ENCODE data around the gene DDA1.
"Not testable (repeated sequence)": the region's sequence is repeated elsewhere in the genome, so short reads cannot be mapped to it uniquely, and the experiment has no call there.

DDA1 gene

DNA sequence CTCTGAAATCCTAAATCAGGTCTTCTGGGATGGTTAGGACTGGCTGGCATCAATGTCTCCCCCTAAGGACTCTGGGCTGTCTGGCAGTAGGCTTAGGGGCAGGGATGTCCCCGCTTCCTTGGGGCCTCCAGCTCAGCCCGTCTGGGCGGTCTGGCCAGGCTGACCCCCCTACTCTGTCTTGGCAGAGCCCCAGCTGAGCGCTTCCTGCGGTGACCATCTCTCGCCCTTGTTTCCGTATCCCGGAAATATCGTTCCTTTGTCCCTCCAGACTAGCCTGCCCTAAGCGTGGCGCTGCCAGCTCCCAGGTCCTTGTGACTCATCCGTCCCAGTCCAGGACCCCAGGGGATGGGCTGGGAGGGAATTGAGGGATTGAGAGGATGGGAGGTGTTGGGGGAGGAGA lies 39.3 kb downstream of the DDA1 start:
- DNase-seq: peak; percentile 83

- peak; percentile 33 for DNase-seq
Observed at GRCh38 chr19:17351815-17352435, 42.6 kb downstream of the DDA1 start.

DNA sequence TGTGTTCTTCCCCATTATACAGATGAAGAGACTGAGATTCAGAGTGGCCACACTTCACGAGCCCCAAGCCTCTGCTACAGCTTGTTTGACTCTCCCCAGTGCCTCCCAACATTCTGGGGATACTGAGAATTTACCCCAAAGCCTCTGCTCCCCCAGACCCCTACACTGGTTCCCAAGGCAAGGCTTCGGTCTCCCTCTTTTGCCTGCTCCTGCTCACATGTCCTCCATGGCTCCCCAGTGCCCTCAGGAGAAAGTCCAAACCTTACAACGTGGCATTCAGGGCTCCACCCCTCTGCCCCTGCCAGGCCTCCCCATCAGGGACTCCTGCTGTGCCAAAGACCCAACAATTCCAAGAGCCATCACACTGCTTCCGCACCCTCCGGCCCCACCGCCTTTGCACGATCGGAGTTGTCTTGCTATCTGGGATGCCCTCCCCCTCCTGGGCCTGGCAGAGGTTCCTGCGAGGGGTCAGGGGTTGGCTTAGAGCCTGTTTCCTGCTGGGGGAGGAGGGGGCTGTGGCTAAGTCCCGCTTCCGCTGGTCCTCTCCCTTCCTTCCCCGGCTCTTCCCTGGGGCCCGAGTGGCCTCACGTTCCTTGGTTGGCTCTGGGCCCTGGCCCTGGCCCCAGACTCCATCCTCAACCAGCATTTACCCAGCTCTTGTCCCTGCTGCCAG lies 43.4 kb downstream of the DDA1 start:
- DNase-seq: peak; percentile 52

DNA sequence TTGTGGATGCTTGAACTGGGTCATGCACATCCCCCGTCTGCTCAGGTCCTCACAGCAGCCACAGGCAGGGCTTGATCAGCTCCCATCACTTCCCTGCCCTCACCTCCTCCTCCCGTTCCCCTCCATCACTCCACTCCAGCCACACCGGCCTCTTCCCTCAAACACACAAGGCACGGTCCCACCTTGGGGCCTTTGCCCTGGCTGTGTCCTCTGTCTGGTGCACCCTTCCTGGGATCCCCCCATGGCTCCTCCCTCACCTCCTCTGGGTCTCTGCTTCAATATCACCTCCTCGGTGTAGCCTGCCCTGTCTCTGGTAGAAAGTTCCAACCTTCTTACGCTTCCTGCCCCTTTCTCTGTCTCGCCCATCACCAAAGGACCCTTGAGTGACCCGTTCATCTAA lies 44.0 kb downstream of the DDA1 start:
- DNase-seq: peak; percentile 28

DNA sequence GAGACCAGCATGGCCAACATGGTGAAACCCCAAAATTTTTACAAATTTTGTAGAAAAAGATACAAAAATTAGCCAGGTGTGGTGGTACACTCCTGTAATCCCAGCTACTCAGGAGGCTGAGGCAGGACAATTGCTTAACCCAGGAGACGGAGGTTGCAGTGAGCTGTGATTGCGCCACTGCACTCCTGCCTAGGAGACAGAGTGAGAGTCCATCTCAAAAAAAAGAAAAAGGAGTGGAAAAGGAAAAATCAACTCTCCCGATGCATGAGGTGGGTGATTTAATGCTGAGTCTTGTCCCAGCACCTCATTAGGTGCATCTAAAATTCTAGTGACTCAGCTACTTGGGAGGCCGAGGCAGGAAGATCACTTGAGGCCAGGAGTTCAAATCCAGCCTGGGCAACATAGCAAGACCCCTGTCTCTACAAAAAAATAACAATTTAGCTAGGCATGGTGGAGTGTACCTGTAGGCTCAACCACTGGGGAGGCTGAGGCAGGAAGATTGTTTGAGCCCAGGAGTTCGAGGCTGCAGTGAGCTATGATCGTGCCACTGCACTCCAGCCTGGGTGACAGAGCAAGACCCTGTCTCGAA lies 47.8 kb downstream of the DDA1 start:
- DNase-seq: no peak

- DNase-seq: no peak
Observed at GRCh38 chr19:17357724-17358123, 48.4 kb downstream of the DDA1 start.

DNA sequence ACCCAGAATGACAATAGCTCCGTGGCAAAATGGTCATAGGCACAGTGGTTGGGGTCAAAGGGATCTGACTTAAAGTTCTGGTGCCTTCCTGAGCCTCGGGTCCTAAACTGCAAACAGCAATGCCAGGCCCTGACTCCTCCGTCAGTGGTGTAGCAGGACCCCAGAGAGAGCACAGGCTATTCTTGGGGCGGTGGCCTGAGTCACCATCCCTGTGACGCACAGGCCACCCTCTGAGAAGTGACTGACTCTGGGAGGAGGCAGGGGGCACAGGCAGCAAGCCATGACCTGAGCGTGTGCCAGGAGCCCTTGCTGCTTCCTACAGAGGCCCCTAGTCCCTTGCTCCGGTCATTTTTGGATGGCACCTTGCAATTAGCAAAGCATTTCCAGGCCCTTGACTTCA lies 49.0 kb downstream of the DDA1 start:
- no peak for DNase-seq

GRCh38 chr19:17359905-17360800 lies 50.8 kb downstream of the DDA1 start:
- no peak for DNase-seq

DNA sequence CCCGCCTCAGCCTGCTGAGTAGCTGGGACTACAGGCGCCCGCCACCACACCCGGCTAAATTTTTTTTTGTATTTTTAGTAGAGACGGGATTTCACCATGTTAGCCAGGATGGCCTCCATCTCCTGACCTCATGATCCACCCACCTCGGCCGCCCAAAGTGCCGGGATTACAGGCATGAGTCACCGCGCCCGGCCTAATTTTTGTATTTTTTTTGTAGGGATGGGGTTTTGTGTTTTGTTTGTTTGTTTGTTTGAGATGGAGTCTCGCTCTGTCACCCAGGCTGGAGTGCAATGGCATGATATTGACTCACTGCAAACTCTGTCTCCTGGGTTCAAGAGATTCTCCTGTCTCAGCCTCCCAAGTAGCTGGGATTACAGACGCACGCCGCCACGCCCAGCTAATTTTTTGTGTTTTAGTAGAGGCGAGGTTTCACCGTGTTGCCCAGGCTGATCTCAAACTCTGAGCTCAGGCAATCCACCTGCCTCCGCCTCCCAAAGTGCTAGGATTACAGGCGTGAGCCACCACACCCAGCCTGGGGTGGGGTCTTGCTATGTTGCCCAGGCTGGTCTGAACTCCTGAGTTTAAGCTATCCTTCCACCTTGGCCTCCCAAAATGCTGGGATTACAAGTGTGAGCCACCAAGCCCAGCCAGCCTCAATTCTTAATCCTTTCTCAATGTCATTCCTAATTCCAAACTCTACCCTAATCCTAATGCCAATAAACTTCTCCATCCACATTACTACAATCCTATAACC lies 54.7 kb downstream of the DDA1 start:
- DNase-seq: not testable (repeated sequence)

DNA sequence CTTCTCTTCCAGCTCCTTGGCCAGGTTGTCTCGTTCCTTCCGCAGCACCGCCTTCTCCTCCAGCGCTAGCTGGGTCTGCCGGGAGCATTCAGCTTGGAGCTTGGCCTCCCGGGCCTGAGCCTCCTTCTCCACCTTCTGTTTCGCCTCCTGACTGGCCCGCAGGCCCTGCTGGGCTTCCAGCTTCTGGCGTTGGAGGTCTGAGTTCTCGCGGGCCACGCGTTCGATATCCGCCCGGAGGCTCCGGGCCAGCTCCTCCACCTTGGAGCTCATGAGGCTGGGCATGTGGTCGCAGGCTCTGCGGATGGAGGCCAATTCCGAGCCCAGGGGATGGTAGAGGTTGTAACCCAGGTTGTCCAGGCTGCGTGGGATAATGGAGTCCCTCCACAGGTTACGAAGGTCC lies 56.0 kb downstream of the DDA1 start:
- DNase-seq: no peak

DNA sequence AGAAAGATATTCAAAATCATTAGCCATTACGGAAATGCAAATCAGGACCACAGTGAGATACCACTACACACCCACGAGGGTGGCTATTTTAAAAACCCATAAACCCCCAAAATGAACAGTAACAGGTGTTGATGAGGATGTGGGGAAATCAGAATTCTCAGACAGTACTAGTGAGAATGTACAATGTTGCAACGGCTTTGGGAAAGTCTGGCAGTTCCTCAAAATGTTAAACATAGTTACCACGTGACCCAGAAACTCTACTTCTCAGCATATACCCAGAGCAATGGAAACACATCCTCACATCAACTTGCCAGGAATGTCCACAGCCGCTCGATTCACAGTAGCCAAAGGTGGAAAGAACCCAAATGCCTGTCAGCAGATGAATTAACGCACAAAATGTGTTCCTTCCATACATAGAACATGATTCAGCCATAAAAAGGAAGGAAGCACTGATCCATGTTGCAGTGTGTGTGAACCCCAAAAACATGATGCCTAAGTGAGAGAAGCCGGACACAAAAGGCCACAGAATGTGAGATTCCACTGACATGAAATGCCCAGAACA lies 60.7 kb downstream of the DDA1 start:
- DNase-seq: no peak

Measured in left hindlimb (tissue), 1 donor.